Measurements from ENCODE around the gene DNAAF5.
"Not testable (repeated sequence)": the region's sequence is repeated elsewhere in the genome, so short reads cannot be mapped to it uniquely, and the experiment has no call there.

DNA sequence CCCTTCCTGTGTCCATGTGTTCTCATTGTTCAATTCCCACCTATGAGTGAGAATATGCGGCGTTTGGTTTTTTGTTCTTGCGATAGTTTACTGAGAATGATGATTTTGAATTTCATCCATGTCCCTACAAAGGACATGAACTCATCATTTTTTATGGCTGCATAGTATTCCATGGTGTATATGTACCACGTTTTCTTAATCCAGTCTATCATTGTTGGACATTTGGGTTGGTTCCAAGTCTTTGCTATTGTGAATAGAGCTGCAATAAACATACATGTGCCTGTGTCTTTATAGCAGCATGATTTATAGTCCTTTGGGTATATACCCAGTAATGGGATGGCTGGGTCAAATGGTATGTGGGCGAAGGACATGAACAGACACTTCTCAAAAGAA lies 17.6 kb downstream of the DNAAF5 start:
- TF ChIP-seq, protein P1, sequence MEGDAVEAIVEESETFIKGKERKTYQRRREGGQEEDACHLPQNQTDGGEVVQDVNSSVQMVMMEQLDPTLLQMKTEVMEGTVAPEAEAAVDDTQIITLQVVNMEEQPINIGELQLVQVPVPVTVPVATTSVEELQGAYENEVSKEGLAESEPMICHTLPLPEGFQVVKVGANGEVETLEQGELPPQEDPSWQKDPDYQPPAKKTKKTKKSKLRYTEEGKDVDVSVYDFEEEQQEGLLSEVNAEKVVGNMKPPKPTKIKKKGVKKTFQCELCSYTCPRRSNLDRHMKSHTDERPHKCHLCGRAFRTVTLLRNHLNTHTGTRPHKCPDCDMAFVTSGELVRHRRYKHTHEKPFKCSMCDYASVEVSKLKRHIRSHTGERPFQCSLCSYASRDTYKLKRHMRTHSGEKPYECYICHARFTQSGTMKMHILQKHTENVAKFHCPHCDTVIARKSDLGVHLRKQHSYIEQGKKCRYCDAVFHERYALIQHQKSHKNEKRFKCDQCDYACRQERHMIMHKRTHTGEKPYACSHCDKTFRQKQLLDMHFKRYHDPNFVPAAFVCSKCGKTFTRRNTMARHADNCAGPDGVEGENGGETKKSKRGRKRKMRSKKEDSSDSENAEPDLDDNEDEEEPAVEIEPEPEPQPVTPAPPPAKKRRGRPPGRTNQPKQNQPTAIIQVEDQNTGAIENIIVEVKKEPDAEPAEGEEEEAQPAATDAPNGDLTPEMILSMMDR (IDR thresholded peaks at IDR 0.05) = not testable (repeated sequence)
- not testable (repeated sequence) for TF ChIP-seq ZFX (IDR thresholded peaks at IDR 0.05; ENCODE audit: borderline replicate concordance)
